Measurements from ENCODE around the gene C13orf46.

DNA sequence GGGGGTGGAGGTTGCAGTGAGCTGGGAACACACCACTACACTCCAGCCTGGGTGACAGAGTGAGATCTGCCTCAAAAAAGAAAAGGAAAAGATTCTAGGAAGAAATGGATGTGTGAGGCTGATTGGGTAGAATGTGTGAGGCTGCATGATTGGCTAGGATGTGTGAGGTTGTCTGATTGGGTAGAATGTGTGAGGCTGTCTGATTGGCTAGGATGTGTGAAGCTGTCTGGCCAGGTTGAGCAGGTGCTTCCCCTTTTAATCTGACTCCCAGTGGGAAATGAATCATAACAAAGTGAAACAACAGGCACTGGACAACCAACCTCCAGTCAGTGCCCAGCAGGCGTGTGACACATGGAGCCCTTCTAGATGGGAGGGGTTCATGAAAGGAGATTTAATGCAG is 14.7 kb downstream of the C13orf46 start:
- TF ChIP-seq TAF1 (IDR thresholded peaks at IDR 0.05; ENCODE audit: borderline replicate concordance, low read depth, low read length) (no peak), POLR2A (IDR thresholded peaks at IDR 0.05; ENCODE audit: low read depth, low read length) (no peak)

All from GM12892 (cell line).